HepG2 (cell line): ENCODE measurements around the gene WNT3. TPM values are rescaled to one million over a fixed set of nuclear protein-coding genes. Genes with fewer than 3 reads are reported as not detected.

ENCODE experiments used
- CEBPZ ChIP-seq: IDR thresholded peaks from 2 replicates; pipeline ENCODE4 v1.6.1; 2012; ENCODE audit warnings: low read length, improper control_type of control experiment
- CSRNP1 ChIP-seq: sonication (generic); formaldehyde crosslinking; IDR thresholded peaks from 2 replicates; pipeline ENCODE4 v1.8.1; 2023; ENCODE audit warnings: mild to moderate bottlenecking, missing genetic modification reagents
- DPF2 ChIP-seq: sonication (generic); formaldehyde crosslinking; IDR thresholded peaks from 2 replicates; pipeline ENCODE4 v1.4.0; 2020; ENCODE audit warnings: mild to moderate bottlenecking, low read depth, missing genetic modification reagents, borderline replicate concordance
- FOXO4 ChIP-seq: sonication (generic); formaldehyde crosslinking; conservative IDR thresholded peaks from 2 replicates; pipeline ENCODE4 v1.8.1; 2023; ENCODE audit warnings: missing genetic modification reagents
- HNRNPL ChIP-seq: fragments of 200-400 bp; formaldehyde crosslinking; IDR thresholded peaks from 2 replicates; pipeline ENCODE4 v1.6.1; 2017; ENCODE audit warnings: mild to moderate bottlenecking, low read depth, low read length
- HOXA5 ChIP-seq: sonication (generic); formaldehyde crosslinking; IDR thresholded peaks from 2 replicates; pipeline ENCODE4 v1.4.0; 2020; ENCODE audit warnings: missing genetic modification reagents
- HOXA9 ChIP-seq: sonication (generic); formaldehyde crosslinking; IDR thresholded peaks from 2 replicates; pipeline ENCODE4 v1.8.1; 2022; ENCODE audit warnings: missing genetic modification reagents, mild to moderate bottlenecking, moderate library complexity, borderline replicate concordance
- NFKBIZ ChIP-seq: IDR thresholded peaks from 2 replicates; pipeline ENCODE4 v1.6.1; 2018; ENCODE audit warnings: missing genetic modification reagents, missing compliant biosample characterization
- ONECUT2 ChIP-seq: sonication (generic); formaldehyde crosslinking; IDR thresholded peaks from 2 replicates; pipeline ENCODE4 v1.4.0; 2020; ENCODE audit warnings: missing genetic modification reagents
- PCBP1 ChIP-seq: fragments of 200-400 bp; formaldehyde crosslinking; IDR thresholded peaks from 2 replicates; pipeline ENCODE4 v1.6.1; 2017; ENCODE audit warnings: mild to moderate bottlenecking, low read depth, low read length, borderline replicate concordance
- SALL2 ChIP-seq: sonication (generic); formaldehyde crosslinking; IDR thresholded peaks from 2 replicates; pipeline ENCODE4 v1.8.1; 2023; ENCODE audit warnings: mild to moderate bottlenecking, missing genetic modification reagents, inconsistent platforms
- SOX13 ChIP-seq, 3 experiments: fragments of 450-650 bp in 1 of 3; sonication (generic) in 1 of 3; formaldehyde crosslinking in 1 of 3; IDR thresholded peaks in 2 of 3; conservative IDR thresholded peaks in 1 of 3; 2 replicates each; pipeline versions ENCODE4 v1.5.0 to v1.6.1; 2016 to 2020; ENCODE audit warnings: antibody characterized with exemption in 1 of 3, mild to moderate bottlenecking in 1 of 3, missing compliant biosample characterization in 1 of 3, missing genetic modification reagents in 1 of 3, moderate library complexity in 1 of 3
- TOPORS ChIP-seq: sonication (generic); formaldehyde crosslinking; IDR thresholded peaks from 2 replicates; pipeline ENCODE4 v1.8.0; 2023; ENCODE audit warnings: mild to moderate bottlenecking, missing genetic modification reagents
- YEATS4 ChIP-seq: sonication (generic); formaldehyde crosslinking; IDR thresholded peaks from 2 replicates; pipeline ENCODE4 v1.4.0; 2020; ENCODE audit warnings: missing genetic modification reagents, borderline replicate concordance
- ZNF136 ChIP-seq: sonication (generic); formaldehyde crosslinking; IDR thresholded peaks from 2 replicates; pipeline ENCODE4 v1.8.1; 2022; ENCODE audit warnings: low read depth, mild to moderate bottlenecking, moderate library complexity, missing genetic modification reagents
- ZNF18 ChIP-seq: sonication (generic); formaldehyde crosslinking; IDR thresholded peaks from 2 replicates; pipeline ENCODE4 v1.8.0; 2022; ENCODE audit warnings: mild to moderate bottlenecking, missing genetic modification reagents; ENCODE audit not compliant: insufficient replicate concordance
- ZNF333 ChIP-seq: sonication (generic); formaldehyde crosslinking; IDR thresholded peaks from 2 replicates; pipeline ENCODE4 v1.4.0; 2020; ENCODE audit warnings: mild to moderate bottlenecking, missing genetic modification reagents, borderline replicate concordance
- ZNF747 ChIP-seq: sonication (generic); formaldehyde crosslinking; IDR thresholded peaks from 2 replicates; pipeline ENCODE4 v1.8.1; 2023; ENCODE audit warnings: missing genetic modification reagents, mild to moderate bottlenecking, borderline replicate concordance
- ZNF766 ChIP-seq: sonication (generic); formaldehyde crosslinking; IDR thresholded peaks from 2 replicates; pipeline ENCODE4 v1.5.0; 2020; ENCODE audit warnings: missing genetic modification reagents, borderline replicate concordance
- polyA plus RNA-seq, 8 experiments: library from polyadenylated mRNA; depleted of rRNA in 3 of 8; stranded (reverse) in 7 of 8; unstranded in 1 of 8; fragments of >200 nt; fragmentation: Illumina TruSeq in 4 of 8; extraction: Trizol in 4 of 8; gene quantifications; 2 replicates each; pipeline versions ENCODE4 v1.2.1 to v1.2.3, GENCODE V29; 2011 to 2016; ENCODE audit warnings: low read depth in 4 of 8, missing spikeins in 1 of 8, mixed read lengths in 1 of 8; ENCODE audit not compliant: insufficient read depth in 1 of 8
- total RNA-seq, 5 experiments: library from RNA; depleted of rRNA; stranded (reverse); fragments of >200 nt; fragmentation: Illumina TruSeq; extraction: Trizol; gene quantifications; 2 replicates each; pipeline ENCODE4 v1.2.3, GENCODE V29; 2016; ENCODE audit warnings: low read depth in 1 of 5

Gene WNT3
- total and polyA plus RNA-seq, 2 of the 13 experiments (the other 11 are each of a cell fraction or from before 2014, with no cell fraction given) = 8.5 to 10.3 TPM

- TF ChIP-seq ZNF18 (CRISPR knock-in tag) (no peak), ZNF333 (CRISPR knock-in tag) (0 out of 2 replicates have a peak, but pooled peaks have one; percentile 52), TOPORS (CRISPR knock-in tag) (no peak), ZNF766 (0 out of 2 replicates have a peak, but pooled peaks have one; percentile 45), ONECUT2 (no peak), HOXA5 (peak; percentile 52; the same call in 1 of the 2 replicates), SOX13 (IDR thresholded peaks at IDR 0.05) (no peak), SOX13 (CRISPR knock-in tag; conservative IDR thresholded peaks at IDR 0.05 in 1 of 2, IDR thresholded peaks at IDR 0.05 in 1 of 2) (no peak), SALL2 (CRISPR knock-in tag) (peak; percentile 34; the same call in 1 of the 2 replicates), DPF2 (CRISPR knock-in tag) (no peak), CSRNP1 (CRISPR knock-in tag) (peak; percentile 59; the same call in 1 of the 2 replicates), ZNF747 (CRISPR knock-in tag) (no peak), ZNF136 (CRISPR knock-in tag) (no peak), YEATS4 (CRISPR knock-in tag) (0 out of 2 replicates have a peak, but pooled peaks have one; percentile 43), NFKBIZ (CRISPR knock-in tag) (no peak), PCBP1 (no peak), CEBPZ (no peak), FOXO4 (0 out of 2 replicates have a peak, but pooled peaks have one; percentile 10), HOXA9 (no peak), HNRNPL (0 out of 2 replicates have a peak, but pooled peaks have one; percentile 34)
These were observed 702 bp upstream of the WNT3 start (continued) for GRCh38 chr17:46818929-46819859.
